ENCODE data around the gene SPINK1. TPM values are rescaled to one million over a fixed set of nuclear protein-coding genes. Genes with fewer than 3 reads are reported as not detected.
A peak's percentile ranks its signal among the peaks of the same experiment; 100 is the strongest.
"Not testable (repeated sequence)": the region's sequence is repeated elsewhere in the genome, so short reads cannot be mapped to it uniquely, and the experiment has no call there.

SPINK1 gene
- polyA plus RNA-seq, 1 donor: 49.5 TPM

- DNase-seq: no peak
Measured at GRCh38 chr5:147856801-147857200, 25.3 kb upstream of the SPINK1 start.

- no peak for DNase-seq
Measured at GRCh38 chr5:147855774-147856069, 24.3 kb upstream of the SPINK1 start.

- no peak for DNase-seq
Measured at GRCh38 chr5:147854894-147855773, 23.7 kb upstream of the SPINK1 start.

- DNase-seq: no peak
Measured at GRCh38 chr5:147854331-147854730, 22.9 kb upstream of the SPINK1 start.

- DNase-seq: no peak
Measured at GRCh38 chr5:147853372-147853987, 22.0 kb upstream of the SPINK1 start.

- no peak for DNase-seq
Measured at GRCh38 chr5:147852365-147852764, 20.9 kb upstream of the SPINK1 start.

GRCh38 chr5:147851578-147851977, 20.1 kb upstream of the SPINK1 start:
- DNase-seq: no peak

- no peak for DNase-seq
Measured at GRCh38 chr5:147849226-147849625, 17.8 kb upstream of the SPINK1 start.

- no peak for DNase-seq
Measured at GRCh38 chr5:147845618-147846017, 14.1 kb upstream of the SPINK1 start.

GRCh38 chr5:147844846-147845245, 13.4 kb upstream of the SPINK1 start:
- no peak for DNase-seq

GRCh38 chr5:147842869-147843268, 11.4 kb upstream of the SPINK1 start:
- DNase-seq: no peak

- DNase-seq: no peak
Measured at GRCh38 chr5:147836439-147836838, 5.0 kb upstream of the SPINK1 start.

- DNase-seq: no peak
Measured at GRCh38 chr5:147835386-147835798, 3.9 kb upstream of the SPINK1 start.

GRCh38 chr5:147832541-147832940, 1.1 kb upstream of the SPINK1 start:
- DNase-seq: no peak

- DNase-seq: no peak
Measured at GRCh38 chr5:147830035-147830434, 1.4 kb downstream of the SPINK1 start.

GRCh38 chr5:147827017-147827416, 4.5 kb downstream of the SPINK1 start:
- not testable (repeated sequence) for DNase-seq

GRCh38 chr5:147826361-147826760, 5.1 kb downstream of the SPINK1 start:
- no peak for DNase-seq

- DNase-seq: peak; percentile 53
Measured at GRCh38 chr5:147822686-147823491, 8.6 kb downstream of the SPINK1 start.

GRCh38 chr5:147822222-147822621, 9.2 kb downstream of the SPINK1 start:
- DNase-seq: not testable (repeated sequence)

- no peak for DNase-seq
Measured at GRCh38 chr5:147821766-147822165, 9.7 kb downstream of the SPINK1 start.

- DNase-seq: no peak
Measured at GRCh38 chr5:147819261-147819770, 12.2 kb downstream of the SPINK1 start.

- DNase-seq: no peak
Measured at GRCh38 chr5:147818290-147818689, 13.2 kb downstream of the SPINK1 start.

- DNase-seq: no peak
Measured at GRCh38 chr5:147813696-147814095, 17.8 kb downstream of the SPINK1 start.
